ENCODE measurements around the gene OPA3.

The OPA3 gene

GRCh38 chr19:45505996-45506245, 78.7 kb downstream of the OPA3 start:
- in situ Hi-C loops (cut with HindIII; ENCODE audit: low sequenced_read_pairs) = no loop called here

GRCh38 chr19:45505151-45505995, 79.2 kb downstream of the OPA3 start:
- in situ Hi-C loops (cut with HindIII; ENCODE audit: low sequenced_read_pairs) = no loop called here

- in situ Hi-C loops (cut with HindIII; ENCODE audit: low sequenced_read_pairs) = no loop called here
Observed at GRCh38 chr19:45503909-45504308, 80.7 kb downstream of the OPA3 start.

- in situ Hi-C loops (cut with HindIII; ENCODE audit: low sequenced_read_pairs) = no loop called here
Observed at GRCh38 chr19:45502111-45502510, 82.5 kb downstream of the OPA3 start.

DNA sequence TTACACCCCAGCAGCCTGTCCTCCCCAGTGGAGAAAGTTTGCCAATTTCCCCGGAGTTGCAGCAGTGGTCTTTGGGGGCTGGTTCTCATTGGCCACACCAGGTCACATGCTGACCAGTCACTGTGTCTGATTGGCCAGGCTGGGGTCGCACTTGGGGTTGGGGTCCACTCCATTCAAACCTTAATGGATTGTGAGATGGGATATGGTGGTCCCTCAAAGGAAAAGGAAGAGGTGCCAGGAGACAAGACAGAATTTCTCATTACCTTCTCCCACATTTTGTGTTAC, 82.9 kb downstream of the OPA3 start:
- in situ Hi-C loops (cut with HindIII; ENCODE audit: low sequenced_read_pairs) = no loop called here

DNA sequence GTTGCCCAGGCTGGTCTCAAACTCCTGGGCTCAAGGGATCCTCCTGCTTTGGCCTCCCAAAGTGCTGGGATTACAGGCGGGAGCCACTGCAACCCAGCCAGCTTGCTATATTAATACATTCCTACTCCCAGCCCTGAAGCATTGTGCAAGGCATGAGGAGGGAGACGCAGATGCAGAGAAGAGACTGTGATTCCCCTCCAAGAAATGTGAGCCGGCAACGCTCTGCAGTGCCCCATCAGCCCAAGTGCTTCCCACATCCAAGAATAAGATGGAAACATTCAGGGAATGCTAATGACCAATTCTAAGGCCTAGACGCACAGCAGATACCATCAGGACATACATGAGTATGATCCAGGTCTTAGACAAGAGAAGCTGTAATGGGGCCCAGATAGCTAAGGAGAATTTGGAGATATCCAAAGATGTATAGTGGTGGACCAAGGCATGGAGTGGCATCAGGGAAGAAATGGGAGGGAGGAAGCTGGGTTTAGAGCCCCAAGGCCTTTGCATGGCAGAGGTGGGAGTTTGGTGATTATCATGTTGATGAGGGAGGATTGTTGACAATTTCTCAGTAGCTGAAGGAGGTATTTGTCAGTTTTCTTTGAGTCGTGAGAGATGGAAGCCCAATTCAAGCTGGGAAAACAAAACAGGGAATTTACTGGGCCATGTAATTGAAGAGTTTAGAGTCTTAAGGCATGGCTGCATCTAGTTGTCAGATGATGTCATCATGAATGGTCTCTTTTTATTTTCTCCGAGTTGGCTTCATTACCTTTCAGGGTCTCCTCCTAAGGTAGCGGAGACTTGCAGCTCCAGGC, 83.5 kb downstream of the OPA3 start:
- in situ Hi-C loops (cut with HindIII; ENCODE audit: low sequenced_read_pairs) = no loop called here

GRCh38 chr19:45499196-45500180, 85.1 kb downstream of the OPA3 start:
- in situ Hi-C loops (cut with HindIII; ENCODE audit: low sequenced_read_pairs) = no loop called here

GRCh38 chr19:45498411-45499195, 86.0 kb downstream of the OPA3 start, which contains the start of gene PPM1N:
Gene PPM1N (plus strand): TSS chr19:45498443. CDS start chr19:45498473, 30 bp downstream.
- in situ Hi-C loops (cut with HindIII; ENCODE audit: low sequenced_read_pairs) = no loop called here

GRCh38 chr19:45497791-45498190, 86.8 kb downstream of the OPA3 start:
- in situ Hi-C loops (cut with HindIII; ENCODE audit: low sequenced_read_pairs) = no loop called here

DNA sequence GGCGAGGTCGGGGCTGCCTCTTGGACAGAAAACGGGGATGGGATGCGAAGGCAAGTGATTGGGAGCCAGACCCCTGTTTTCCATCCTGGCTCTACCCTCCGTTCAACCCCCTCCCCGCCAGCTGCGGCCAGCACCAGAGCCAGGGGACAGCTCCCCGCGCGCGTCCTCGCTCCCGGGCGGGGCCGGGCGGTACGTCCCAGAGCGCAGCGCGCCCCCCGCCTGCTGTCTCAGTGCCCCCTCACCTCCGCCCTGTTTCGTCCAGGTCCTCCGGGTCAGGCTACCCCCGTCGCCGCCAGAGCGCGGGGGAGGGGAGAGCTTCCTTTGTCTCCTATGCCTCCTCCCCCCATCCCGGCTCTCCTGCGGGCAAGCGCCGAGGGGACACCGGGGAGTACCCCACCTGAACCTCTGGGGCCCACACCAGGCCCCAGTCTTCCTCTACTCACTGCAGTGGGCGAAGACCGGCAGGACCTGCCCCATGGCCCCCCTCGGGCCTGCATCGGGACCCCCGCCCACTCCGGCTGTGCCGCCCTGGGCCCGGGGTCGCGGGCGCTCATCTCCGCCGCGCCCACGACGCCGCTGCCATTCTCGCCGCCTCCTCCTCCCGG, 88.2 kb downstream of the OPA3 start:
- in situ Hi-C loops (cut with HindIII; ENCODE audit: low sequenced_read_pairs) = no loop called here

DNA sequence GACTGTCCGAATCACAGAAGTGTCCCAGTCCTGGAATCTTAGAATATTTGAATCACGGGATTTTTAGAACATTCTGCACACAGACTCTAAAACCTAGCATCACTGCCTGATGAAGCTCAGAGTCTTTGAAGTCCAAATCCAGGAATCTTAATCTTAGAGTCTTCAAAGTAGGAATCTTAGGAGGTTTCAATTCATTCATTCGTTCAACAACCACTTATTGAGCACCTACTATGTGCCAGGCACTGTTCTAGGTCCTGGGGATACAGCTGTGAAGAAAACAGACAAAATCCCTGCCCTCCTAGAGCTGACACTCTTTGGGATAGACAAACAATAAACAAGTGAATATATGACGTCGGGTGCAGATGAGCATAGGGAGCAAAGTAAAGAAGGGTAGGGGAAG, 89.4 kb downstream of the OPA3 start:
- in situ Hi-C loops (cut with HindIII; ENCODE audit: low sequenced_read_pairs) = no loop called here

DNA sequence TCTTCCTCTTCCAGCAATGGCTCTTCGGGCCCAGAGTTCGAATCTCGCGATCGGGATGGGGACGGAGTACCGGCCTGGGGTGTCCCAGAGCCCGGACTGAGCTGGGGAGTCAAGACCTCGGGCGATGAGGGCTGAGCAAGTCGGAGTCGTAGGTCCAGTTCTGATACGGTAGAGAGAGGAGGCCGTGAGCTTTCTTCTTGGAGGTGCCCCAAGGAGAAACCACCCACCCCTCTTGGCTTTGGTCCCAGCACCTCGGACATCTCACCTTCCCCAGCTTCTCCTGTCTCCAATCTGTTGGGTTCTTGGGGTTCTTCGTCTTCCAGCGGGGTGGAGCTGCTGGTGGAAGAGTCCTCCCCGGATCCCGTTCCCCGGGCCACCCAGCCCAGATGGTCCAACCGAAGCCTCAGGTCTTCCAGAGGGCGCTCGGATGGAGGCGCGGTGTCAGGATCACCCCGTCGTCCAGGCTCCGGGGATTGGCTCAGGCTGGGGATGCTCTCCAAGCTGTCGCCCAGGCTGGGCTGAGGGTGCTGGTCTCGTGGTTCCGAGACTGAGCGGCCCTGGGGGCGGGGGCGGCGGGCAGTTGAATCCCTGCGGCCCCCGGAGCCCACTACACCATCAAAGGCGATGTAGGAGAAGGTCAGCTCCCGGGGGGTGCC, 90.2 kb downstream of the OPA3 start:
- in situ Hi-C loops (cut with HindIII; ENCODE audit: low sequenced_read_pairs) = no loop called here

GRCh38 chr19:45492627-45493470, 91.8 kb downstream of the OPA3 start:
- in situ Hi-C loops (cut with HindIII; ENCODE audit: low sequenced_read_pairs) = no loop called here

GRCh38 chr19:45492137-45492626, 92.4 kb downstream of the OPA3 start:
- in situ Hi-C loops (cut with HindIII; ENCODE audit: low sequenced_read_pairs) = no loop called here

DNA sequence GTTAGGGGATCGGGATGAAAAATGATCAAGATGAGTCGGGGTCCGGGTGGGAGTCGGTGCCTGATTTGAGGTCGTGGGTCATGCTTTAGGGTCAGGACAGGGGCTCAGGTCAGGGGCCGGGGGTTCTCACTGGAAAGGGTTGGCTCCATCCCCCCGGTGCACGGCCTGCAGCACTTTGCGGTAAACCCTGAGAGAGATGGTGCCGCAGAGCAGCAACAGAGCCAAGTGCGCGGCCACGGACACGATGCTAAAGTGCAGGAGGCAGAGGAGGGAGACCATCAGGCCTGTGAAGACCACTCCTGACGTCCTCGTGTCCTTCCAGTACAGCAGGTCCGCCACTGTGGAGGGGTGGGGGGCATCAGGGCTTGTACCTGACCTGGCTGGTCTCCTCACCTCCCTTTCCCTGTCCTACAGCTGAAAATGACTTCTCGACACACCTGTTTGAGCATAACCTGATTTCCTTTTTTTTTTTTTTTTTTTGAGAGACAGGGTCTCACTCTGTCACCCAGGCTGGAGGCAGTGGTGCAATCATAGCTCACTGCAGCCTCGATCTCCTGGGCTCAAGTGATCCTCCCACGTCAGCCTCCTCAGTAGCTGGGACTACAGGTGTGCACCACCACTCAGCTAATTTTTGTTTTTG, 95.3 kb downstream of the OPA3 start:
- in situ Hi-C loops (cut with HindIII; ENCODE audit: low sequenced_read_pairs) = no loop called here

GRCh38 chr19:45488708-45489107, 95.9 kb downstream of the OPA3 start:
- in situ Hi-C loops (cut with HindIII; ENCODE audit: low sequenced_read_pairs) = no loop called here

DNA sequence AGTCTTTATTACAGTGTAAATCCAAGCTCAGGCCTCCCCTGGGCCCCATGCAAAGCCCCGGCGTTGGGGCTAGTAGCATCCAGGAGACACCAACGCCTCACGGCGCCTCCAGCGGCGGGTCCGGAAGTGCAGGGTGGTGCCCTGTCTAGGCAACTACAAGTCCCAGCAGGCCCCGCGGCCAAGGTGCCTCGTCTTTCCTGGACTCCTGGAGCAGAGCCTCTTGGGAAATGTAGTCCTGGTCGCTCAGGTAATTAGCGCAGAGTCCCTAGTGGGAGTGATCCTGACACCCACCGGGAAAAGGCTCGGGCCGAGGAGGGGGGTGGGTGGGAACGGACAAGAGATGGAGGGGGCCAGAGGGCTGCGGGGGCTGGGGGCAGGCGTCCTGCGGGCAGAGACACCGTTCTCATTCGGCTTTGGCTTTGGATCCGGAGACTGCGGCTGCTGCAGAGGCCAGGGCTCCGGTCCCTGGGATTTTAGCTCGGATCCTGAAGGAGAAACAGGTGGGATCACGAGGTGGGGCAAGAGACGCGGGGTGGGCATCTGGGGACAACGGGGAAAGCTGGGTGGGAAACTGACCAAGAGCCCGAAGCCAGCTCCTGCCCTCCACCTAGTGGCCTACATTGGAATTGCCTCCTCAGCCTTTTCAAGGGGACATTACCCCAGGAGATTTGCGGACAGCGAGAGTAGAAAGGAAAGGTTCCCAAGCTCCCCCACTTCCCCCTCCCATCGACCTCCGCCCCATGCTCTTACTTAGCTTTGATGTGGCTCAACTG, 99.1 kb downstream of the OPA3 start:
- in situ Hi-C loops (cut with HindIII; ENCODE audit: low sequenced_read_pairs) = no loop called here

Data from DLD1 (cell line).